Neural cell (in vitro differentiated cells): ENCODE results near the gene KRTAP5-9. TPM values are rescaled to one million over a fixed set of nuclear protein-coding genes. Genes with fewer than 3 reads are reported as not detected.
"Not testable (repeated sequence)": the region's sequence is repeated elsewhere in the genome, so short reads cannot be mapped to it uniquely, and the experiment has no call there.

Source experiments
- H2AFZ ChIP-seq: fragments of 200-600, 300-800 bp; sonication (generic), shearing (Covaris generic); 2 replicates; pipeline ENCODE4 v1.6.0; 2014; ENCODE audit warnings: low read depth, mild to moderate bottlenecking, antibody characterized with exemption, low read length, moderate library complexity
- H3F3A ChIP-seq: fragments of 200-600 bp; shearing (Covaris generic); 2 replicates; pipeline ENCODE4 v1.6.1; 2016; ENCODE audit warnings: mild to moderate bottlenecking, moderate library complexity, mixed read lengths, antibody characterized with exemption, low read length; ENCODE audit not compliant: insufficient read depth, poor library complexity, severe bottlenecking
- H3K27ac ChIP-seq: fragments of 200-600, 300-800 bp; sonication (generic), shearing (Covaris generic); 2 replicates; pipeline ENCODE4 v1.5.1; 2014; ENCODE audit warnings: mild to moderate bottlenecking, low read length, moderate library complexity
- H3K27me3 ChIP-seq: fragments of 300-800, 200-600 bp; sonication (generic), shearing (Covaris generic); 2 replicates; pipeline ENCODE4 v1.6.0; 2014; ENCODE audit warnings: mild to moderate bottlenecking, low read depth, low read length, moderate library complexity; ENCODE audit not compliant: insufficient read depth
- H3K36me3 ChIP-seq: fragments of 300-800, 200-600 bp; sonication (generic), shearing (Covaris generic); 2 replicates; pipeline ENCODE4 v1.5.1; 2014; ENCODE audit warnings: mild to moderate bottlenecking, antibody characterized with exemption, low read length, moderate library complexity; ENCODE audit not compliant: insufficient read depth
- H3K4me2 ChIP-seq: fragments of 300-800, 200-600 bp; sonication (generic), shearing (Covaris generic); 2 replicates; pipeline ENCODE4 v1.6.0; 2014; ENCODE audit warnings: mild to moderate bottlenecking, low read length
- H3K4me3 ChIP-seq: fragments of 300-800, 200-600 bp; sonication (generic), shearing (Covaris generic); 2 replicates; pipeline ENCODE4 v1.5.1; 2014; ENCODE audit warnings: mild to moderate bottlenecking, low read length, moderate library complexity
- H3K79me2 ChIP-seq: fragments of 200-600 bp; shearing (Covaris generic); replicated peaks from 2 replicates; pipeline ENCODE4 v1.6.0; 2014; ENCODE audit warnings: mild to moderate bottlenecking, low read length, moderate library complexity; ENCODE audit not compliant: insufficient read depth
- H3K9ac ChIP-seq: fragments of 300-800, 200-600 bp; sonication (generic), shearing (Covaris generic); 2 replicates; pipeline ENCODE4 v1.6.1; 2016; ENCODE audit warnings: mild to moderate bottlenecking, low read length, mixed read lengths
- H3K9me2 ChIP-seq: fragments of 200-600 bp; shearing (Covaris generic); 2 replicates; pipeline ENCODE4 v1.6.1; 2016; ENCODE audit warnings: mild to moderate bottlenecking, low read length, mixed read lengths; ENCODE audit not compliant: insufficient read depth
- H3K9me3 ChIP-seq: fragments of 200-600, 300-800 bp; sonication (generic), shearing (Covaris generic); 2 replicates; pipeline ENCODE4 v1.6.1; 2016; ENCODE audit warnings: mild to moderate bottlenecking, mixed run types, low read length, moderate library complexity, mixed read lengths
- H4K20me1 ChIP-seq: fragments of 200-600 bp; shearing (Covaris generic); 2 replicates; pipeline ENCODE4 v1.6.1; 2016; ENCODE audit warnings: mild to moderate bottlenecking, mixed run types; ENCODE audit not compliant: insufficient read depth
- CTCF ChIP-seq: fragments of 450-650 bp; IDR thresholded peaks from 2 replicates; pipeline ENCODE4 v1.5.1; 2014; ENCODE audit warnings: antibody characterized with exemption, mild to moderate bottlenecking, moderate library complexity; ENCODE audit not compliant: poor library complexity, severe bottlenecking
- EP300 ChIP-seq: fragments of 450-650 bp; conservative IDR thresholded peaks from 2 replicates; pipeline ENCODE4 v1.6.1; 2014; ENCODE audit warnings: antibody characterized with exemption, mild to moderate bottlenecking, moderate library complexity; ENCODE audit not compliant: poor library complexity, severe bottlenecking
- EZH2 ChIP-seq: fragments of 200-600, 300-800 bp; shearing (Covaris generic), sonication (generic); IDR thresholded peaks from 2 replicates; pipeline ENCODE4 v1.6.1; 2014; ENCODE audit warnings: antibody characterized with exemption, low read length, borderline replicate concordance, mild to moderate bottlenecking; ENCODE audit not compliant: insufficient read depth, poor library complexity, severe bottlenecking
- MXI1 ChIP-seq: fragments of 450-650 bp; conservative IDR thresholded peaks from 2 replicates; pipeline ENCODE4 v1.6.1; 2014; ENCODE audit warnings: antibody characterized with exemption, mild to moderate bottlenecking; ENCODE audit not compliant: poor library complexity, severe bottlenecking
- POLR2AphosphoS5 ChIP-seq: IDR thresholded peaks from 2 replicates; pipeline ENCODE4 v1.6.1; 2012
- RAD21 ChIP-seq: fragments of 450-650 bp; conservative IDR thresholded peaks from 2 replicates; pipeline ENCODE4 v1.6.1; 2014; ENCODE audit warnings: antibody characterized with exemption, mild to moderate bottlenecking, moderate library complexity
- REST ChIP-seq: IDR thresholded peaks from 2 replicates; pipeline ENCODE4 v1.6.1; 2012; ENCODE audit warnings: borderline replicate concordance
- SMC3 ChIP-seq: fragments of 450-650 bp; conservative IDR thresholded peaks from 2 replicates; pipeline ENCODE4 v1.6.1; 2014; ENCODE audit warnings: antibody characterized with exemption, mild to moderate bottlenecking, moderate library complexity; ENCODE audit not compliant: poor library complexity
- TAF1 ChIP-seq: IDR thresholded peaks from 2 replicates; pipeline ENCODE4 v1.6.1; 2012; ENCODE audit warnings: low read depth
- polyA plus RNA-seq: library from polyadenylated mRNA; depleted of rRNA; stranded (reverse); fragments of >200 nt; gene quantifications from 2 replicates; pipeline ENCODE4 v1.2.3, GENCODE V29; 2014

Gene KRTAP5-9
- polyA plus RNA-seq, 1 donor from 2014 or later, result not detected

- Histone ChIP-seq H3K27ac (no peak overlapping the region), H3K4me2 (no peak overlapping the region), H3K9ac (no peak overlapping the region), H3K9me3 (no peaks in the 10 kb centered on the region), H3K9me2 (no peaks in the 10 kb centered on the region), H3K36me3 (no peaks in the 10 kb centered on the region), H3K4me3 (no peak overlapping the region), H3K27me3 (no peaks in the 10 kb centered on the region), H3K79me2 (no peaks in the 10 kb centered on the region), H3F3A (no peaks in the 10 kb centered on the region), H4K20me1 (no peaks in the 10 kb centered on the region), H2AFZ (no peak overlapping the region)
- TF ChIP-seq SMC3, result no peak
- no peak for TF ChIP-seq EZH2
- no peak for TF ChIP-seq TAF1
- no peak for TF ChIP-seq RAD21
- no peak for TF ChIP-seq POLR2AphosphoS5
- no peak for TF ChIP-seq REST
- TF ChIP-seq CTCF, result no peak
- no peak for TF ChIP-seq MXI1
- TF ChIP-seq EP300, result no peak
These were observed 12.4 kb upstream of the KRTAP5-9 start for GRCh38 chr11:71535825-71536224.

- Histone ChIP-seq H3K9ac (no peak overlapping the region), H4K20me1 (no peaks in the 10 kb centered on the region), H3K4me3 (no peak overlapping the region), H2AFZ (no peak overlapping the region), H3K9me3 (no peaks in the 10 kb centered on the region), H3K27me3 (no peaks in the 10 kb centered on the region), H3K79me2 (no peaks in the 10 kb centered on the region), H3F3A (no peaks in the 10 kb centered on the region), H3K9me2 (no peaks in the 10 kb centered on the region), H3K4me2 (no peak overlapping the region), H3K27ac (no peak overlapping the region), H3K36me3 (no peaks in the 10 kb centered on the region)
- TF ChIP-seq POLR2AphosphoS5 (no peak), REST (no peak), SMC3 (no peak), TAF1 (no peak), RAD21 (no peak), EZH2 (no peak), CTCF (no peak), MXI1 (no peak), EP300 (no peak)
These were observed 10.7 kb upstream of the KRTAP5-9 start for GRCh38 chr11:71537537-71537936.

GRCh38 chr11:71537977-71538665 is 10.1 kb upstream of the KRTAP5-9 start, which contains the start of gene KRTAP5-8:
Gene KRTAP5-8 (plus strand): TSS chr11:71538025. CDS start chr11:71538056, 31 bp downstream.
- H3K36me3 ChIP-seq, H3F3A ChIP-seq, H3K79me2 ChIP-seq, H3K9me3 ChIP-seq, H3K4me2 ChIP-seq, H3K9ac ChIP-seq, H3K27me3 ChIP-seq, H2AFZ ChIP-seq, H4K20me1 ChIP-seq, H3K27ac ChIP-seq, H3K9me2 ChIP-seq, H3K4me3 ChIP-seq: not testable (repeated sequence)
